Keratinocyte (primary cell): Measurements from ENCODE around the gene ZNF45.

ENCODE experiments used
- CTCF ChIP-seq, 3 experiments: IDR thresholded peaks in 1 of 3; conservative IDR thresholded peaks in 1 of 3; optimal IDR thresholded peaks in 1 of 3; 2 replicates in 2 of 3; 3 replicates in 1 of 3; pipeline versions ENCODE3 to v1.5.1; 2011; ENCODE audit warnings: low read length in 3 of 3, mild to moderate bottlenecking in 3 of 3, moderate library complexity in 2 of 3, control low read depth in 1 of 3, inconsistent platforms in 1 of 3; ENCODE audit not compliant: insufficient read depth in 2 of 3; ENCODE audit errors: extremely low read depth in 1 of 3
- EZH2 ChIP-seq: IDR thresholded peaks from one replicate; pipeline ENCODE4 v1.6.1; 2012; ENCODE audit warnings: inconsistent platforms, mild to moderate bottlenecking, low read length, moderate library complexity

DNA sequence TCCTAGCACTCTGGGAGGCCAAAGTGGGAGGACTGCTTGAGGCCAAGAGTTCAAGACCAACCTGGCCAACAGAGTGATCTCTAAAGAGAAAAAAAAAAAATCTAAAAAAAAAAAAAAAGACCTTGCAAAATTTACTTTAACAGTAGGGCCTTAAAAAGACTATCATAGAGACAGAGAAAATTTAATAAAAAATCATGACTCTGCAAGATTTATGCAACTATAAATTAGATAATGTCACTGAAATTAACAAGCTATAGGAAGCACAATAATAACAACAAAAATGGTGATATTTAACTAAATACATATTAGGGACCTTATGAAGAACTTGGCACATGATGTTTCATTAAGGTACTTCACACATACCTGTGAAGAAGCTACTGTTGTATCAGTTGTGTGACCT lies 11.2 kb downstream of the ZNF45 start:
- no peak for TF ChIP-seq EZH2
- no peak for TF ChIP-seq CTCF (optimal IDR thresholded peaks at IDR 0.05 in 1 of 3, IDR thresholded peaks at IDR 0.05 in 1 of 3, conservative IDR thresholded peaks at IDR 0.05 in 1 of 3; ENCODE audit: extremely low read depth in 1 of 3, insufficient read depth in 2 of 3, low read length in 3 of 3)
